GM21737 (cell line): ENCODE measurements around the gene EVC.
"Not testable (repeated sequence)": the region's sequence is repeated elsewhere in the genome, so short reads cannot be mapped to it uniquely, and the experiment has no call there.

Experiments
- ATAC-seq: cut with Tn5 transposase; IDR thresholded peaks from one replicate; pipeline ENCODE4 v1.9.1; 2021; ENCODE audit warnings: mild to moderate bottlenecking, moderate library complexity; ENCODE audit not compliant: unreplicated experiment

The EVC gene

GRCh38 chr4:5836943-5837342 lies 125.9 kb downstream of the EVC start:
- ATAC-seq = no peak

GRCh38 chr4:5837483-5837882 lies 126.5 kb downstream of the EVC start:
- not testable (repeated sequence) for ATAC-seq

DNA sequence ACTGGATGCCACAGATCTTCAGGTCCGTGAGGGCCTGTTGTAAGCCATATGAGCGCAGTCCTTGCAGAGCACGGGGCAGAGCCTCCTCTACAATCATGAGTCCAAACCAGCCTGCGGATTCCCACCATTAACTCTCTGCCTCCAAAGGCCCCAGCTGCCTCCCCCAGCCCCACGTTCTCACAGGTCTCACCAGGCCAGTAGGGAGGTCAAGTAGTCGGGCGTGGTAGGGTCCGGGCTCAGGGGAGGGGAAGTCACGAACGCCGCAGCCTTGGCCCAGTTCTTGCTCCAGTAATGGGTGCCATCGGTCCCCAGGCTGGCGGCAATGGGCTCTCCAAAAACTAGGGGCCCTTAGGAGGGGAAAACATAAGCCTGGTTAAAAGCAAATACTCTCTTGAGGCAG lies 128.3 kb downstream of the EVC start:
- ATAC-seq = no peak

DNA sequence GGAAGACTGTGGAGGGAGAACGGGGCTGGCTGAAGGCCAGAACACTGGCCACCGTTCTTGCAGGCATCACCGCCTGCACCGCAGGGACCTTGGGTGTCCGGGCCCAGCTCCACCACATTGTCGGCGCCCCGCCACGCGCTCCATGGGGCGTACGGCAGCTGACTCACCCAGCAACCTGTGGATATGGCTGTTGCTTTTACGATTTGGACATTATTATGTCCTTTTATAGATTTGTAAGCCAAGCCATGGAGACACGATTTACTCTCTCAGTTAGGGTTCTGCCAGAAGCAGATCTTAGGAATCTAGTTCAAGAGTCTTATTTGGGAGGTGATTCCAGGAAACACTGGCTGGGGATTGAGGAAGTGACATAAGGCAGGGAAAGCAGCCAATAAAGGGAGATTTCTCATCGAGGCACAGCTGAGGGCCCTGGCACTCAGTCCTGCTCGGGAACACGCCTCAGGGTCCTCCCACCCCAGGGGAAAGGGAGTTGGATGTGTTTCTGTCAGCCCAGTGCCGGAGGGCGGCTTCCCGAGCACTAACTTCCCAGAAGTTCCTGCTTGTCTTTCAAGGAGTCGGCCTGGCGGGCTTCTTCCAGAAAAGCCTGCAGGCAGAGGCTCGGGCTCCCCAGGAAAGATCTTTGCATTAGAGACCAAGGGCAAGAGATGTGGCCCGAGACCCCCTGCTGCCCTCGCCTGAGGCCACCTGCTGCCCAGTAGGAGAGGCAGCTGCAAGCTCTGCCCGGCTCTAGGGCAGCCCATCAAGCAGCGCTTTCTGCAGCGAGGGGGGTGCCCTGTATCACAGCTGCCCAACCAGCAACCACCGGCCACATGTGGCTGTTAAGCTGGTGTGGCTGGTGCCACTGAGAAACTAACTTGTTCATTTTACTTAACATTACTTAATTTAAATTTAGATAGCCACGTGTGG lies 129.0 kb downstream of the EVC start:
- ATAC-seq = no peak

- no peak for ATAC-seq
Observed at GRCh38 chr4:5842456-5842855, 131.5 kb downstream of the EVC start.

DNA sequence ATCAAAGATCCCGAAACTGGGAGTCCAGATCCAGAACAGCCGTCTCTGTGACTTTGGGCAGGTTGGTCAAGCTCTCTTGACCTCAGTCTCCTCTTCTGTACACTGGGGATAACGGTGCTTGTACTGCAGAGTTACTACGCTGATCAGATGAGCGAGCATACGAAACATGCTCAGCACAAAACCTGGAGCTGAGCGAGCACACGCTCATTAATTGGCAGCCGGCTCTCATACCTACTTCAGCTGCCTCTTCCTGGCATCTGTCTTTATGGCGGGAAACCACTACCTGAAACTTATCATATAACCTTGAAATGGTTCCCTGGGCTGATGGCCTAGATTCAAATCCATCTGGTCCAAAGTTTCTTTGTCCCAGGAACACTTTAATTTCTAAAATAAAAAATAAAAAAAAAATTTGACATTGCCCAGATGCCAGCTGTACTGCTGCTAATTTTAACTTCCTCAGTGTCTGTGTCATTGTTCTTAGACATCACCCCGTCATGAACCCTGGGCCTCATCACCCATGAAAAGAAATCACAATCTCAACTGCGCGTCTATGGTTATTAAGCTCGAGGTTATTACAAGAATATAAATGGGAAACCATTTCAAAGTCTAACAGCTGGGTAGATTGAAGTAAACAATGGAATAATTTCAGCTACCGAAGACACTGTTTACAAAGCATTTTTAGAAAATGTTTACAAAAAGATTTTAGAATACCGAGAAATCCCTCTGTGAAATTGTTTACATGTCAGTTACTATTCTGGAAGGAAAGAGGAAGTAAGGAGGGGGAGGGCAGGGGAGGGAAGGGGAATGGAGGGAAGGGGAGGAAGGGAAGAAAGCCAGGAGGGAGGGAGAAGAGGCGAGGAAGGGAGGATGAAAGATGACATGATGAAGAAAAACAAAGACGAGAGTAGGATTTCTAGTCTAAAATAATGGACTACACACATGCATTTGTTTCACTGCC lies 132.9 kb downstream of the EVC start:
- no peak for ATAC-seq

DNA sequence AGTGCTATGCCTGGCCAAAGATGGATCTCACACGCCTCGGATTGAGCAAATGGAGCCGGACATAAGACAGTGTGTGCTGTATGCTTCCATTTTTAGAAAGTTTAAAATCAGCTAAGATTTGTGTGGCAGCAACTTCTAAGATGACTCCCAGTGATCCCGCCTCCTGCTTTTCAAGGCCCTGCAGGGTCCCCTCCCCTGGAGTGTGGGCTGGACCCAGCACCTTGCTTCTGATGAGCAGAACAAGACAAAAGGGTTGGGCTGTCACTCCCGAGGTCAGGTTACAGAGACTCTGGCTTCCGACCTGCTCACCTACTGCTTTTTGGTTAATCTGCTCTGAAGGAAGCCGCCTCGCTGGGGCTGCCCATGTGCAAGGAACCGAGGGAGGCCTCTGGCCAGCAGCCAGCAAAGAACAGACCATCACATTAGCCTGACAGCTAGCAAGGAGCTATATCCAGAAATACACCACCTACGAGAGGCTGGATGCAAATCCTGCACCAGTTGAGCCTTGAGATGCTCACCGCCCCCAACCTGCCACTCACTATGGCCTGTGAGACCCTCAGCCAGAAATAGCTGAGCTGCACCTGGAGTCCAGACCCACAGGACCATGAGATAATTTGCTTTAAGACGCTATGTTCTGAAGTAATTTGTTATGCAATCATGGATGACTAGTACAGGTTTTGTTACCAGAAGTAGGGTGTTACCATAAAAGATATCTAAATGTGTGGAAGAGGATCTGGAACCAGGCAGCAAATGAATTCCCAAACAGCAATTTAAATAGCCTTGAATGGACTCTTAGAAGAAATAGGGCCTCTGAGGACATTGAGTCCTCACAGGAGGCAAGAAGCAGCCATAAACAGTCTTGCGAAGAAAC lies 134.3 kb downstream of the EVC start:
- no peak for ATAC-seq

DNA sequence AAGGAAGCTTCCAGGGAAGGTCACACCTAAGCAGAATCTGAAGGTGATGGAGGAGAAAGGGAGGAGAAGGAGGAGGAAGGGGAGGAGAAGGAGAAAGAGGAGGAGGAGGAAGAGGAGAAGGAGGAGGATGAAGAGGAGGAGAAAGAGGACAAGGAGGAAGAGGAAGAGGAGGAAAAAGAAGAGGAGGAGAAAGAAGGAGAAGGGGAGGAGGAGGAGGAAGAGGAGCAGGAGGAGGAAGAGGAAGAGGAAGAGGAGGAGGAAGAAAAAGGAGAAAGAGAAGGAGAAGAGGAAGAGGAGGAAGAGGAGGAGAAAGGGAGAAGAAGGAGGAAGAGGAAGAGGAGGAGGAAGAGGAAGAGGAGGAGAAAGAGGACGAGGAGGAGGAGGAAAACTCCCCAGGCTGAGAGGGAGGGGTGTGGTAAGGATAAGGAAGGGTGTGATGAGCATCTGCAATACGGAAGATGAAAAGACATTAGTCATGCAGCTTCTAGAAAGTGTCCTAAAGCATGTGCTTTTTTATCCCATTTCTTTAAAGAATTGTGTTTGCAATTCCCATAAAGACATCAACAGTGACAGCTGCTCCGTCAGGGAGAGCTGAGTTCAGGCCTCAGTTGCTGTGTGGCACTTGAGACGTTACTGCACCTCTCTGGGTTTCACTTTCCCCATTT lies 140.8 kb downstream of the EVC start:
- no peak for ATAC-seq

- no peak for ATAC-seq
Observed at GRCh38 chr4:5852523-5853202, 141.7 kb downstream of the EVC start.

DNA sequence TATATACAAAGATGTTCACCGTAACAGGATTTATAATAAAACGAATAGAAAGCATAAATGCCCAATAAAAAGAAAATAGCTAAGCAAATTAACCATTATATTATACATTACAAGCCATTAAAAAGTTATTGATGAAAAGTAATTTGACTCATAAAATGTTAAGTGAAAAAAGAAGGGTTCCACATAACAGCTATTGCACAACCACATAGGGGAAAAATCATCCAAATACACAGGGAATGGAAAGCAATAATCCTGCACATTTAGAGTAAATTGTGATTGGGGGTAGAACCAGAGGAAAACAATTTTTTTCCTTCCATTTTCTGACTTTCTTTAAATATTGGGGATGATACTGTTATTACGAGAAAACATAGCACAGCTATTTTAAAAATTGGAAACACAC lies 143.9 kb downstream of the EVC start:
- ATAC-seq = no peak

DNA sequence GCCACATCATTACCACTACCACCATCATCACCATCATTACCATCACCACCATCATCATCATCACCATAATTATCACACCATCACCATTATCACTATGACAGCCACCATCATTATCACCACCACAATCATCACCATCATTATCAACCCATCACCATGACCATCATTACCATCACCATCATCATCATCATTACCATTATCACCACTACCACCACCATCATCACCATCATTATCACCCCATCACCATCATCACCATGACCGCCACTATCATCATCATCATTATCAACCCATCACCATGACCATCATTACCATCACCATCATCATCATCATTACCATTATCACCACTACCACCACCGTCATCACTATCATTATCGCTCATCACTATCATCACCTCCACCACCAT lies 145.4 kb downstream of the EVC start:
- not testable (repeated sequence) for ATAC-seq

GRCh38 chr4:5857199-5857598 lies 146.2 kb downstream of the EVC start:
- ATAC-seq = no peak

- no peak for ATAC-seq
Observed at GRCh38 chr4:5858020-5858769, 147.2 kb downstream of the EVC start.

DNA sequence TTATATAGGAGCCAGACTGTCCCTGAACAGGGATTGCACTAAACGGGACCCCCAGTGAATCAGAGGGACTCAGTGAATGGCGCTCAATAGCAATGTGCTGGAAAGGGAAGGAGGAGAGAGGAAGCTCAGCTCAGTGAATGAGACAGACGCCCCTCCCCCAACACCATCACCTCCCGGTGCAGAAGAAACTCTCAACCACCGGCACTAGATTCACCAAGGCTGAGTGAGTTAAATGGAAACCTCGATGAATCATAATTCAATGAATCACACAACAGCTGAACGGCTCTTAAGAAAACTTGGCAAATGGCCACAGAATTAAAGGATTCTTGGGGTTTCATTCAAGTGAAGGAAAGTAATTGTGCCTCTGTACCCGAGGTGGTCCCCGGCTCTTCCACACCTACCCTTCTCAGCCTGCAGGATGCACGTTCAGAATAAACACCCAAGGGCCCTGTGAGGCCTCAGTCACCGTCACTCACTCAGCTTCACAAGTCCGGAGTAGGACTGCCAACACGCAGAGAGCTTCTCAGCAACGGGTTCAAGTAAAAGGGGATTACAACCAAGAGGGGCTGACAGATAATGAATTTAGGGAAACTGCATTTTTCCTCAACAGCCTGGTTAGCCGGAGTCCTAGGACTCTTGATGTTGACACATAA lies 152.6 kb downstream of the EVC start:
- ATAC-seq = no peak
